GM12864 (cell line): ENCODE data around the gene KSR2.
"Not testable (repeated sequence)": the region's sequence is repeated elsewhere in the genome, so short reads cannot be mapped to it uniquely, and the experiment has no call there.

Source experiments
- DNase-seq: peaks from one replicate; pipeline ENCODE4 v3.0.0-alpha.2; 2011; ENCODE audit warnings: low read depth
- H3K4me3 ChIP-seq: 2 replicates; pipeline ENCODE4 v1.5.1; 2011; ENCODE audit warnings: mild to moderate bottlenecking, low read depth, low read length, control low read depth
- CTCF ChIP-seq: IDR thresholded peaks from 2 replicates; pipeline ENCODE4 v1.5.1; 2011; ENCODE audit warnings: low read depth, mild to moderate bottlenecking, moderate library complexity, low read length, control low read depth, inconsistent platforms; ENCODE audit errors: missing control alignments

KSR2 gene

DNA sequence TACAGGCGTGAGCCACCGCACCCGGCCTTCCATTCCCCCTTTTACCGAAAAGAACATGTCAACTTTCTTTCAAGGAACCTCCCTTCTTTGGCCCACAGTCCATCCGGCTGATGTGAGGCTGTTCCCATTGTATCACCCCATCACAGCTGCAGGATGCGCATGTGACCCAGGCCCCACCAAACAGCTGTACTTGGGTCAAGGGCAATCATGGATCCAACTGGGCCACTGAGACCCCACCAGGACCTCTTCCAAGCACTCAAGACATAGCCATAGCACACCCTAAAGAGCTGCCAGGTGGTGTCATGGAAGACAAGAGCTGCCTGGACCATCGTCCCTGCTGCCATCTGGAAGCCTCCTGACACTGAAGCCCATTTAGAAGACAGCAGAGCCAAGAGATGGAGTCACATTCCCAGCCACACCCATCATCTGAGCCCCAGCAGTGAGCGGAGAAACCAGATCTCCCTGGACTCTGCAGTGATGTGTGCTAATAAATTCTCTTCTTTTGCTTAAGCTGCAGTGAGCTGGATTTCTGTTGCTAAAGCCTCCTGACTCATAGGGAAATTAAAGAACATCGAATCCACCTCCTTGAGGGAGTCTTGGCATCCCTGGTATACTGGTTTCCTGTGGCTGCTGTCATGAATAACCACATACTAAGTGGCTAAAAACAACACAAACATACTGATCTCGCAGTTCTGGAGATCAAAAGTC, 105.6 kb downstream of the KSR2 start:
- no peak for TF ChIP-seq CTCF
- DNase-seq, result no peak

DNA sequence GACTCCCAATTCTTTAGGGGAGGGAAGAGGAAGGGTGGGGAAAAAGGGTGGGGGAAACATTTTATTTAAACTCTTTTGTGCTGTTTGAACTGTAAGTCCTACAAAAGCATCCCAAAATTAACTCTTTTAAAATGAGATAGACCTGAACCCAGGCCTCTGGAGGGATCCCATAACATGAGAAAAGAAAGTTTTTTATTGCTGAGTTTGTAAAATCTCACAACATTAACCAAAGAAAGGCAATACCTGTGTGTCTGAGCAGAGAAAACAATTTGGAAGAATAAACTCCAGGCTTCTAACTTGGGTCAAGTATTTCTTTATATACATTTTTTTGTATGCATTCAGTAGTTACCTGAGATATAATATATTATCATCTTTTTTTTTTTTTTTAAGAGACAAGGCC, 107.1 kb downstream of the KSR2 start:
- no peak for DNase-seq
- no peak overlapping the region for H3K4me3 ChIP-seq
- no peak for TF ChIP-seq CTCF

More for the DNA sequence above, 105.6 kb downstream of the KSR2 start:
- H3K4me3 ChIP-seq, result no peak overlapping the region

DNA sequence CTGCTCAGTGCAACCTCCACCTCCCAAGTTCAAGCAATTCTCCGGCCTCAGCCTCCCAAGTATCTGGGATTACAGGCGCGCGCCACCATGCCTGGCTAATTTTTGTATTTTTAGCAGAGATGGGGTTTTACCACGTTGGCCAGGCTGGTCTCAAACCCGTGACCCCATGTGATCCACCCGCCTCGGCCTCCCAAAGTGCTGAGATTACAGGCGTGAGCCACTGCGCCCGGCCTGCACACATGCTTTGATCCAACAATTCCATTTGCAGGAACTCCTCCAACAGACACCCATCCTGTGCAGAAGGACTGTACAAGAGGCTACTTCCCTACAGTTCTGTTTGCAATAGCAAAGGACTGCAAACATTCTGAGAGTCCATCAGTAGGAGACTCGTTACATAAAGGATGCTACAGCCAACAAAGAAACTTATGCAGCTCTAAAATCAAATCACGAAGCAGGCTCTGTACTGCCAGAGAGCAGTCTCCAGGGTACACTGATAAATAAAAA, 108.0 kb downstream of the KSR2 start:
- DNase-seq, H3K4me3 ChIP-seq: not testable (repeated sequence)

DNA sequence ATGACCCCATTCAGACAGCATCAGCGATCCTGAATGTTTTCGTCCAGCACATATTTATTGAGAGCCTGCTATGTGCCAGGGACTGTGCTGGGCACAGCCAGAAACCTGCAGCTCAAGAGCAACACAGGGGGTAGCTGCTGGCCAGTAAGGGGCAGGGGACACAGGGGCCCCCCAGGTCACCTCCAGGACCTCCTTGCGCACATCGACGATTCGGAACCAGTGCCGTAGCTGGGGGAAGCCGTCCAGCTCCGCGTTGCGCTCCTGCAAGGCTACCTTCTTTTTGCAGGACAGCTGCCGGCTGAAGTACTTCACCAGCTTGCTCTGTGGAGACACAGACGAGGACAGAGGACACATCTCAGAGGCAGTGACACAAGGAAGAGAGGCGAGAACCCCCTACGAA, 108.7 kb downstream of the KSR2 start:
- no peak for TF ChIP-seq CTCF

GRCh38 chr12:117857632-117858612, 110.9 kb downstream of the KSR2 start:
- no peak for DNase-seq
- TF ChIP-seq CTCF, result peak; percentile 87
- H3K4me3 ChIP-seq, result no peak overlapping the region

More for the DNA sequence above, 108.7 kb downstream of the KSR2 start:
- H3K4me3 ChIP-seq, result no peak overlapping the region
- DNase-seq, result no peak

DNA sequence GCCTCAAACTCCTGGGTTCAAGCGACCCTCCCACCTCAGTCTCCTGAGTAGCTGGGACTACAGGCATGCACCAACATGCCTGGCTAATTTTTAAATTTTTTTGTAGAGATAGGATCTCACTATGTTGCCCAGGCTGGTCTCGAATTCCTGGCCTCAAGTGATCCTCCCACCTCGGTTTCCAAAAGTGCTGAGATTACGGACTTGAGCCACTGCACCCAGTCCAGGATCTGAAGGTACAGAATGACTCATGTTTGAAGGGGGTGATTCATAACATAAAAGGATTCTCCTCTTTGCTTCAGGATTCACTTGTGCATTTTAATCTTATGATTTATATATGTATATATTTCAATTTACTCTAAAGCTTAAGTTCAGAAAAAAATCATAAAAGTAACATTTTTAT, 111.7 kb downstream of the KSR2 start:
- not testable (repeated sequence) for DNase-seq, H3K4me3 ChIP-seq

GRCh38 chr12:117855165-117855564, 113.6 kb downstream of the KSR2 start:
- no peak for DNase-seq
- no peak for TF ChIP-seq CTCF
- no peak overlapping the region for H3K4me3 ChIP-seq
